ENCODE measurements around the gene ISOC2. TPM values are rescaled to one million over a fixed set of nuclear protein-coding genes. Genes with fewer than 3 reads are reported as not detected.

The ISOC2 gene
- total and polyA plus RNA-seq, 12 donors: 42.5 to 117 (median 50.0) TPM

DNA sequence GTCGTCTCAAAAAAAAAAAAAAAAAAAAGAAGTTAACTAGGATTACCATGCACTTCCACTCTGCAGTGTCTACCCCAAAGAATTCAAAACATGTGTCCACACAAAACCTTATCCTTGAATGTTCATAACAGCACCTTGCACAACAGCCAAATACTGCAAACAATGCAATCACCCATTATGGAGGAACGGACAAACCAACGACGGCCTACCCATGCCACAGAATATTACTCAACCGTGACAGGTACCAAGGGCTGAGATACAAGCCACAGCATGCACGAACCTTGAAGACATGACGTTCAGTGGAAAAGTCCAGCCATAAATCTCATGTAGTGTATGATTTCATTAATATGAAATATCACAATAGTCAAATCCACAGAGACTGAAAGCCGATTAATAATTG lies 15.4 kb downstream of the ISOC2 start:
- no peaks in the 10 kb centered on the region for H3K36me3 ChIP-seq
- TF ChIP-seq CTCF (IDR thresholded peaks at IDR 0.05): no peak

DNA sequence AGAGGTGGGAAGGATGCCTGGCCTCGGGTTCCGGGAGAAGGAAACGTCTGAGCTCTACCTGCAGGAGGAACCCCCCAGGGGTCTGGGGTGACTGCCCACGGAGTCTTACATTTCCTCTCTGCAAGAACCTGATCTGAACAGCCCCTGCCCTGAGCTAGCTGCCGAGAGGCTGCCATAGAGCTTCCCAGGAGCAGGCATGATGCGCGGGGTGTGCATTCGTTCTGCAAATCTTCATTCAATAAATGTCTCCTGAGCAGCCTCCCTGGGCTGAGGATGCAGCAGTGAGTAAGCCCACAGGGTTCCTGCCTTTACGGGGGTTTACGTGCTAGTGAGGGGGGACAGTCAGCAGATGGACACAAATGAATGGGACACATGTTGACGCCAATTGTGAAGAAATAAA lies 16.8 kb downstream of the ISOC2 start:
- ATAC-seq (no peak), DNase-seq (no peak)
- TF ChIP-seq CTCF (IDR thresholded peaks at IDR 0.05): no peak
- 40 to 46% methylated on average over 11 of the region's 11 CpGs for WGBS, 2 donors
- no peak overlapping the region for H3K4me3 ChIP-seq
- H3K9me3 ChIP-seq: no peaks in the 10 kb centered on the region
- no peak overlapping the region for H3K27ac ChIP-seq
- intact Hi-C loops (cut with DNase I): no loop called here
- H3K4me1 ChIP-seq: peaks cover 0 to 20% (median 4%) of the 10 kb centered on the region in 9 donors
- no peaks in the 10 kb centered on the region for H3K36me3 ChIP-seq
- peaks cover 16 to 85% (median 74%) of the 10 kb centered on the region in 7 donors for H3K27me3 ChIP-seq

More for the DNA sequence above, 15.4 kb downstream of the ISOC2 start:
- Histone ChIP-seq H3K4me1 (peaks cover 0 to 10% (median 2%) of the 10 kb centered on the region in 9 donors), H3K4me3 (no peak overlapping the region), H3K27ac (no peak overlapping the region), H3K27me3 (peaks cover 8 to 77% (median 65%) of the 10 kb centered on the region in 7 donors), H3K9me3 (no peaks in the 10 kb centered on the region)
- WGBS, 2 donors: 75% methylated on average over 8 of the region's 8 CpGs
- intact Hi-C loops (cut with DNase I): no loop called here
- DNase-seq (no peak), ATAC-seq (no peak)

DNA sequence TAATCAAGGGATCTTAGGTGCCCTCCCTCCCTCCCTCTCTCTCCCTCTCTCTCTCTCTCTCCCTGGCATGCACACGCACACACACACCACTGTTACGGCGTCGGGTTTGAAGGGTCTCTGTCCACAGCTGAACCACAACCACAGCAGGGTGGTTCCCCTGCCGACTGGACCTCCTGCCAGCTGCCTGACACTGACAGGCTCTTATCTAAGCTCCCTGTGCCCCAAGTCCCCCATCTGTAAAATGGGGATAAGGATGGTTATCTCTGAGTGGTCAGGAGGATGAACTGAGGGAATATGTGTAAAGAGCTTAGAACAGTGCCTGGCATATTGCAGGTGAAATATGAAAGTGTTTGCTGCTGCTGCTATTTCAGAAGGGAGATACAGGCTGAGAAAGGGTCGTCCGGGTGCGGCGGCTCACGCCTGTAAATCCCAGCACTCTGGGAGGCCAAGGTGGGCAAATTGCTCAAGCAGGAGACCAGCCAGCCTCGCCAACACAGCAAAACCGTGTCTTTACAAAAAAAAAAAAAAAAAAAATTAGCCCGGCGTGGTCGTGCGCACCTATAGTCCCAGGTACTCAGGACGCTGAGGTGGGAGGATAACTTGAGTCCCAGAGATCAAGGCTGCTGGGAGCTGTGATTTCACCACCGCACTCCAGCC lies 17.5 kb downstream of the ISOC2 start:
- H3K27ac ChIP-seq: no peak overlapping the region
- H3K9me3 ChIP-seq: no peaks in the 10 kb centered on the region
- intact Hi-C loops (cut with DNase I): no loop called here
- TF ChIP-seq CTCF (IDR thresholded peaks at IDR 0.05): no peak
- peaks cover 0 to 20% (median 4%) of the 10 kb centered on the region in 9 donors for H3K4me1 ChIP-seq
- H3K36me3 ChIP-seq: no peaks in the 10 kb centered on the region
- H3K4me3 ChIP-seq: no peak overlapping the region
- DNase-seq (no peak), ATAC-seq (no peak)
- WGBS, 2 donors: 29 to 32% methylated on average over 18 of the region's 18 CpGs
- peaks cover 22 to 85% (median 74%) of the 10 kb centered on the region in 7 donors for H3K27me3 ChIP-seq

DNA sequence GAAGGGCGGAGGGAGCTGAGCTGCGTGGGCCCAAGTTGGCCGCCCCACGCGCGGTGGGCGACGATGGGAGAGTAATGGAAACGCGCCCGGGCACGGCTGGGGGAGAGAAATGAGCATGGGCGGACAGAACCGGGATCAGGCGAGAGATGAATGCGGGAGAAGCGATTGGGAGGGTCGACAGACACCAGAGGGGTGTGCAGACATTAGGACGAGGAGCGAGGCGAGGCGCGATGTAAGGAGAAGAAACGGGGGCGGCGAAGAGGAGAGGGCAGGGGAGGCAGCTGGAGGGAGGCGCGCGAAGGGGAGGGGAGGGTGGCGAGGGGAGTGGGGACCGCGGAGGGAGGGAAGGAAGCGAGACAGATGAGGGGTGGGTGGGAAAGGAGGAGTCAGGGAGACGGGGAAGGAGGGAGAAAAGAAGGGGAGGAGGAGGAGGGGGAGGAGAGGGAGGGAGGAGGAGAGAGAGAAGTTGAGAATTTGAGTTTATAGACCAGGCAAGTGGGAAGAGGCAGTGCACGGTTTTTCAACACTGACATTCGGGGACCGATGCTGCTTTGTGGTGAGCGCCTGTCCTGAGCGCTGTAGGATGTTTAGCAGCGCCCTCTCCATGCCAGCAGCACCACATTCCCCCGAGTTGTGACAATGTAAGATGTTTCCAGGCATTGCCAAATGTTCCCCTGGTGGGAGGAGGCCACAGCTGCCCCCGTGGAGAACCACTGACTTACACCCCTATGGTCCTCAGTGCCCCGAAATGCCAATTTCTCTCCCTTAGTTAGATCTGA lies 18.2 kb downstream of the ISOC2 start, which contains the start of gene SHISA7:
TSS of gene SHISA7 (minus strand) at position 256 of the 779 bp plus-strand sequence. CDS start 437 bp downstream, outside the sequence.
- Histone ChIP-seq H3K36me3 (no peaks in the 10 kb centered on the region), H3K4me1 (peaks cover 0 to 20% (median 4%) of the 10 kb centered on the region in 9 donors), H3K4me3 (no peak within 1 kb of the TSS), H3K27me3 (peaks cover 26 to 92% (median 81%) of the 10 kb centered on the region in 7 donors), H3K27ac (no peak within 1 kb of the TSS), H3K9me3 (no peaks in the 10 kb centered on the region)
- 2 to 4% methylated on average over 43 of the region's 43 CpGs for WGBS, 2 donors
- intact Hi-C loops (cut with DNase I): no loop called here
- no peak for TF ChIP-seq CTCF (IDR thresholded peaks at IDR 0.05)
- ATAC-seq (no peak), DNase-seq (no peak)
